HG03378 (cell line): ENCODE data around the gene ATP8A1.

ENCODE experiments used
- ATAC-seq: cut with Tn5 transposase; IDR thresholded peaks from one replicate; pipeline ENCODE4 v1.9.1; 2021; ENCODE audit warnings: mild to moderate bottlenecking, moderate library complexity; ENCODE audit not compliant: unreplicated experiment

ATP8A1 gene

GRCh38 chr4:42574870-42575430, 82.0 kb downstream of the ATP8A1 start:
- no peak for ATAC-seq

GRCh38 chr4:42573249-42573648, 83.7 kb downstream of the ATP8A1 start:
- no peak for ATAC-seq

- ATAC-seq = no peak
Measured at GRCh38 chr4:42570221-42570620, 86.7 kb downstream of the ATP8A1 start.

GRCh38 chr4:42568610-42569207, 88.2 kb downstream of the ATP8A1 start:
- peak; percentile 90 for ATAC-seq

DNA sequence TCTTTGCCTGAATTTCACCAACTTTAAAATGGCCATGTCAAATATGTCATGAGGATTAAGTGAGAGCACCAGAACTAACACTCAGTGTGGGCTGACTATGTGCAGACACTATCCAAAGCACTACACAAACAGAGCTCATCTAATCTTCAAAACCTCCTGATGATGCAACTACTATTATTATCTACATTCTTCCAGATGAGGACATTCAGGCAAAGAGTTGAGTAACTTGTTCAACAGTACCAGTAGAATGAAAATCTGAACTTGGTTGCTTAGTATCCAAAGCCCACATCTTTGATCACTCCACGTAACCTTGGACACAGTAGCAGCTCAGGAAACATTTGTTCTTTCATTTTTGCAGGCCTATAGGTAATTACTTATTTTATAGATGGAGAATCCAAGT, 90.1 kb downstream of the ATP8A1 start:
- no peak for ATAC-seq

- ATAC-seq = no peak
Measured at GRCh38 chr4:42562016-42562415, 94.9 kb downstream of the ATP8A1 start.

DNA sequence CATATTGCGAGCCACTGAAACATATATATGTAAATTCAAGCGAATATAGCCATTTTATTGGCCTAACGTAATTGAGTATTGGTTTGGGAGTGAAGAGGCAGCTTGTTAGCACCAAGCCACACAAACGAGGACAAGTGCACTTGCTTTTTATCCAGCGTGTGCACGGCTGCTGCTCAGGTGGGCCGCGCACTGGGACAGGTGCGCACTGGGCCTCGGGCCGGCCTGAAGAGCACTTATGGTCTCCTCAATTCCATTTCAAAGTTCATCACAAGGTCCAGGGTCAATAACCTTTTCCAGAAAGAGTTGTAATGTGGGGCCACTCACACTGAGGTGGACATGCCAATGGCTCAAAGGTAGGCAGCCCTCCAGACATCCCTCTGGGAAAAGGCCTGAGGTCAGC, 95.9 kb downstream of the ATP8A1 start:
- ATAC-seq = no peak

- no peak for ATAC-seq
Measured at GRCh38 chr4:42560467-42560861, 96.4 kb downstream of the ATP8A1 start.

DNA sequence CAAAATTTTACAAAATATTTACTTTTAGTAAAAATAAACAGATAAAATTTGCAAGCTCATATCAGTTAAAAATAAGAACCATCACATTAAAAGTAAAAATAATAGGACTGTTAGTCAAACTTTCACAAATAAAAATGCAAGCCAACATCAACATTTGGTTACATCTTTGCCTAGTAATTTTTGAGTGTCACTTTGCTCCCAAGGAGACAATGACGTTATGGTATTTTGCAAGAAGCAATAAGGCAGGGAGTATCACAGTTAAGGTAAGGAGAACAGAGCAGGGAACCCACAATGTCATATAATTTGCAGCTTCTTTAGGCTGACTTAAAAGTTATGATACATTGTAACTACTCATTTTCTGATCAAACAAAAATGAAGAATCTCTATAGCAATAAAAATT, 98.7 kb downstream of the ATP8A1 start:
- ATAC-seq = no peak

GRCh38 chr4:42555828-42556227, 101.1 kb downstream of the ATP8A1 start:
- ATAC-seq = no peak

DNA sequence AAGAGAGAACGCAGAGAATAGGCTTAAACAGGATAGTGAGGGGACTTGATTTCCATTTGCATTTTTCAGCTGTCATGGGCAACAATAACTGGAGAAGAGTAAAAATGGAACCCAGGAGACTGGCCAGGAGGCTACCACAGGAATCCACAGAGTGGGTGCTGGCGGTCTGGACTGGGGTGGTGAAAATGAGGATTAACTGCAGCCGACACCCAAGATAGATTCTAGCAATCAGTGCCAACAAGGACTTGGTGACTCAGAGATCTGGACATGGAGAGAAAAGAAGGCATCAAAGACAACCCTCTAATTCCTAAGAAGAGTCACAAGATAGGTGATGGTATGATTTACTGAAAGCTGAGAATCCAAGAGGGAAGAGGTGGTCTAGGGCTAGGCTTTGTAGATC, 102.8 kb downstream of the ATP8A1 start:
- no peak for ATAC-seq

DNA sequence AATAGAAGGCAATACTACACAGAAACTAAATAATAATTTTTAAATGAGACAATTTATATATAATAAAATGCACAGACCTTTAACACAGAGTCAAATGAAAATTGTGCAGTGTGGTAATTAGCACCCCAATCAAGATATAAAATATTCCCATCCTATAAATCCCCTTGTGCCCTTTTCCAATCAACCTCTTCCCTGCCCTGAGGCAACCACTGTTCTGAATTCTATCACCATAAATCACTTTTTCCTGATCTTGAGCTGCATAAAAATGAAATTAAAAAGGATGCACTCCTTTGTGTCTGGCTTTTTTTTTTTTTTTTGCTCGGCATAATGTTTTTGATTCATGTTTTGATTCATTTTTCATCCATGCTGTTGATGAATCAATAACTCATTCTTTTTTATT, 107.0 kb downstream of the ATP8A1 start:
- ATAC-seq = no peak

GRCh38 chr4:42547805-42548204, 109.1 kb downstream of the ATP8A1 start:
- ATAC-seq = no peak

- no peak for ATAC-seq
Measured at GRCh38 chr4:42543762-42544161, 113.1 kb downstream of the ATP8A1 start.

DNA sequence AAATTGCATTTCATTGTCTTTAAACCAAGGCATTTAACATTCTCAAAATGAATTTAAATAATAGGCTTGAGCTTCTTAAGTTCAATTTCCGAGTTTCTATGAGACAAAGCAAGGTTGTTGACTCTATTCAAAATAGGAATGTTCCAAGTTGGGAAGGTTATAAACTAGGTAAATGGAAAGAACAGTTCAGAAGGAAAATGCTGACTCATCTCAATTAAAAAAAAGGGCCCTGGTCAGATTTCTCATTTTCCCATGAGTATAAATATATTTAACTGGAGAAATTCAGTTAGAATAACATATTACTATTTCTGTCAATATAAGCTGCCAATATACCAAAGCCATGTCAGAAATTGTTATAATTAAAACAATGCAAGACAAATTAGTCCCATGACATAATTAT, 113.8 kb downstream of the ATP8A1 start:
- no peak for ATAC-seq

DNA sequence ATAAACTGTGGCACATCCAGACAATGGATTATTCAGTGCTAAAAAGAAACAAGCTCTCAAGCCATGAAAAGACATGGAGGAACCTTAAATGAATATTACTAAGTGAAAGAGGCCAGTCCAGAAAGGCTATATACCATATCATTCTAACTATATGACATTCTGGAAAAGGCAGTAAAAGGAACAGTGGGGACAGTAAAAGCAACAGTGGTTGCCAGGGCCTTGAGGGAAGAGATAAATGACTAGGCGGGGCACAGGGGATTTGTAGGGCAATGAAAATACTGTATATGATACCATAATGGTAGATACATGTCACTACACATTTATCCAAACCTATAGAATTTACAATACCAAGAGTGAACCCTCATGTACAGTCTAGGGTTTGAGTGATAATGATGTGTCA, 115.3 kb downstream of the ATP8A1 start:
- no peak for ATAC-seq

GRCh38 chr4:42533042-42533441, 123.9 kb downstream of the ATP8A1 start:
- no peak for ATAC-seq

DNA sequence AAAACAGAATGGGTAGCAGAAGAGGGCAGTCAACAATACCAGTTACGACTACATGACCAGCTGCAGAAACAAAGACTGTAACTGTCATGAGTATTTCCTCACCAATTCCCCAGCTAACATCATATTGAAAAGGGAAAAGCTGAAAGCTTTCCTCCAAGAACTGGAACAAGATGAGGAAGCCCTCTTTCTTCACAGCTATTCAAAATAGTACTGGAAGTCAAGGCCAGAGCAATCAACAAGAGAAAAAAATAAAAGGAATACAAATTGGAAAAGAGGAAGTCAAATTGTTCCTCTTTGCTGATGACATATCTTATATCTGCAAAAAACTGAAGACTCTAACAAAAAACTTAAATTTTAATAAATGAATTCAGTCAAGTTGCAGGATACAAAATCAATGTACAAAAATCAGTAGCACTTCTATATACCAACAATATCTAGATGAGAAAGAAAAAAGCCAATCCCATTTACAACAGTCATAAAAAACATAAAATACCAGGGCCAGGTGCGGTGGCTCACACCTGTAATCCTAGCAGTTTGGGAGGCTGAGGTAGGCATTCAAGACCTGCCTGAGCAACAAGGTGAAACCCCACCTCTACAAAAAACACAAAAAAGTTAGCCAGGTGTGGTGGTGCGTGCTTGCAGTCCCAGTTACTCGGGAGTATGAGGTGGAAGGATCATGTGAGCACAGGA, 125.4 kb downstream of the ATP8A1 start:
- ATAC-seq = no peak

GRCh38 chr4:42523066-42523718, 133.7 kb downstream of the ATP8A1 start:
- ATAC-seq = no peak

GRCh38 chr4:42519803-42520417, 137.0 kb downstream of the ATP8A1 start:
- peak; percentile 69 for ATAC-seq

GRCh38 chr4:42515156-42515884, 141.6 kb downstream of the ATP8A1 start:
- peak; percentile 40 for ATAC-seq
